ENCODE measurements around the gene BEGAIN.

Gene BEGAIN

DNA sequence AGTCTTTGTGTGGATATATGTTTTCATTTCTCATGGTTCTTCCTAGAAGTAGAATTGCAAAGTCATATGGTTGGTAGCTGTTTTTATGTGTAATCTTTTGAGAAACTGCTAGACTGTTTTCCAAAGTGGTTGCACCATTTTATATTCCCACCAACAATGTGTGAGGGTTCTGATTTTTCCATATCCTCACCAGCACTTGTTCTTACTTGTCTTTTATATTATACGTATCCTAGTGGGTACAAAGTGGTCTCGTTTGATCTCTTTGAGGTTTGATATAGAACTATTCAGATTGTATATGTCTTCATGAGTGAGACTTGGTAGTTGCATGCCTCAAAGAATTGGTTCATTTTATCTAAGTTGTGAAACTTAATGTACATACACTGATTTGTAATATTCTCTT is 91.3 kb downstream of the BEGAIN start:
- H3K4me2 ChIP-seq (ENCODE audit: low read length): no peak overlapping the region
- TF ChIP-seq, protein P1, sequence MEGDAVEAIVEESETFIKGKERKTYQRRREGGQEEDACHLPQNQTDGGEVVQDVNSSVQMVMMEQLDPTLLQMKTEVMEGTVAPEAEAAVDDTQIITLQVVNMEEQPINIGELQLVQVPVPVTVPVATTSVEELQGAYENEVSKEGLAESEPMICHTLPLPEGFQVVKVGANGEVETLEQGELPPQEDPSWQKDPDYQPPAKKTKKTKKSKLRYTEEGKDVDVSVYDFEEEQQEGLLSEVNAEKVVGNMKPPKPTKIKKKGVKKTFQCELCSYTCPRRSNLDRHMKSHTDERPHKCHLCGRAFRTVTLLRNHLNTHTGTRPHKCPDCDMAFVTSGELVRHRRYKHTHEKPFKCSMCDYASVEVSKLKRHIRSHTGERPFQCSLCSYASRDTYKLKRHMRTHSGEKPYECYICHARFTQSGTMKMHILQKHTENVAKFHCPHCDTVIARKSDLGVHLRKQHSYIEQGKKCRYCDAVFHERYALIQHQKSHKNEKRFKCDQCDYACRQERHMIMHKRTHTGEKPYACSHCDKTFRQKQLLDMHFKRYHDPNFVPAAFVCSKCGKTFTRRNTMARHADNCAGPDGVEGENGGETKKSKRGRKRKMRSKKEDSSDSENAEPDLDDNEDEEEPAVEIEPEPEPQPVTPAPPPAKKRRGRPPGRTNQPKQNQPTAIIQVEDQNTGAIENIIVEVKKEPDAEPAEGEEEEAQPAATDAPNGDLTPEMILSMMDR (IDR thresholded peaks at IDR 0.05; ENCODE audit: low read depth, low read length, poor library complexity, severe bottlenecking): no peak
- no peak for TF ChIP-seq EZH2phosphoT487 (IDR thresholded peaks at IDR 0.05; ENCODE audit: borderline replicate concordance, low read length)
- H3K36me3 ChIP-seq (ENCODE audit: control insufficient read depth, low read length): no peaks in the 10 kb centered on the region
- no peaks in the 10 kb centered on the region for H3F3A ChIP-seq (ENCODE audit: control insufficient read depth, insufficient read depth)
- no peaks in the 10 kb centered on the region for H3K9me3 ChIP-seq (ENCODE audit: control insufficient read depth, insufficient read depth, low read length)
- H3K27ac ChIP-seq (ENCODE audit: low read depth, low read length): no peak overlapping the region
- no peaks in the 10 kb centered on the region for H3K9me2 ChIP-seq (replicated peaks; ENCODE audit: control insufficient read depth, low read length)
- no peaks in the 10 kb centered on the region for H4K20me1 ChIP-seq (ENCODE audit: control insufficient read depth, insufficient read depth, low read depth, low read length)
- H3K4me1 ChIP-seq (ENCODE audit: control insufficient read depth, low read length): no peaks in the 10 kb centered on the region
- no peaks in the 10 kb centered on the region for H3K27me3 ChIP-seq (ENCODE audit: control insufficient read depth, low read length)
- H3K4me3 ChIP-seq (ENCODE audit: low read length): no peak overlapping the region
- no peaks in the 10 kb centered on the region for H3K79me2 ChIP-seq (ENCODE audit: control insufficient read depth, low read length)

DNA sequence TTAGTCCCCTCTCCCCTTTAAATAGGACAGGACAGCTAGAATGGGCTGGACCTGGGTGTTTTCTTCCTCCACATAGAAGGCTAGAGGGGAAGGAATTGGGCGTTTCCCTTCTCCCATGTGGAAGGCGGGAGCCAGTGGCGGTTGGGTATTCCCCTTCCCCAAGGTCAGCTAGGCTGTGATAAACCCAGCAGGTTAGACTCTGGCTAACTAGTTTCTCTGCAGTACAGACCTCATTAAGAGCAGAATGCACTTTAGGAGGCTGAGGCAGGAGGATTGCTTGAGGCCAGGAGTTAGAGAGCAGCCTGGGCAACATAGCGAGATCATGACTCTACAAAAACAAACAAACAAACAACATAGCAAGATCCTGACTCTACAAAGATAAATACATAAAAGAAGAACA is 92.6 kb downstream of the BEGAIN start:
- Histone ChIP-seq H3K36me3 (ENCODE audit: control insufficient read depth, low read length) (no peaks in the 10 kb centered on the region), H3K27ac (ENCODE audit: low read depth, low read length) (no peak overlapping the region), H3K9me3 (ENCODE audit: control insufficient read depth, insufficient read depth, low read length) (no peaks in the 10 kb centered on the region), H3F3A (ENCODE audit: control insufficient read depth, insufficient read depth) (no peaks in the 10 kb centered on the region), H4K20me1 (ENCODE audit: control insufficient read depth, insufficient read depth, low read depth, low read length) (no peaks in the 10 kb centered on the region), H3K4me2 (ENCODE audit: low read length) (no peak overlapping the region), H3K4me3 (ENCODE audit: low read length) (no peak overlapping the region), H3K79me2 (ENCODE audit: control insufficient read depth, low read length) (no peaks in the 10 kb centered on the region), H3K4me1 (ENCODE audit: control insufficient read depth, low read length) (no peaks in the 10 kb centered on the region), H3K27me3 (ENCODE audit: control insufficient read depth, low read length) (no peaks in the 10 kb centered on the region), H3K9me2 (replicated peaks; ENCODE audit: control insufficient read depth, low read length) (no peaks in the 10 kb centered on the region)
- TF ChIP-seq, protein P1 (IDR thresholded peaks at IDR 0.05; ENCODE audit: low read depth, low read length, poor library complexity, severe bottlenecking): no peak
- TF ChIP-seq EZH2phosphoT487 (IDR thresholded peaks at IDR 0.05; ENCODE audit: borderline replicate concordance, low read length): no peak

DNA sequence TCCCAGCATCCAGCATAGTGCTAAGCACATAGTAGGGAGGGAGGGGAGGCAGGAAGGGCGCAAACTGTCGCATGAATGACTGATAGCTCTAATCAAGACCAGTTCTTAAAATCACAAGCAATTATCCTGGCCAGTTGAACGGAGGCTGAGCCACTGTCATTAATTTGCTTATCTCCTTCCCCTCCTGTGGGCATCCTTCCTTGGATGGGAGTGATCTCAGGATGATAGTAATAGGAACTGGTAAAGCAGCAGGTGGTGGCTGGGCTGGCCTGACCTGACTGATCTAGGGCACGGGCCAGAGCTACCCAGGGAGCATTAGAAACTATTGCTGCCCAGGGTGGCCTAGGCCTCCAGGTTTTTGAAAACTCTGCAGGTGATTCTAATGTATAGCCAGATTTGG is 97.0 kb downstream of the BEGAIN start:
- no peaks in the 10 kb centered on the region for H3K4me1 ChIP-seq (ENCODE audit: control insufficient read depth, low read length)
- no peak overlapping the region for H3K4me2 ChIP-seq (ENCODE audit: low read length)
- TF ChIP-seq, protein P1 (IDR thresholded peaks at IDR 0.05; ENCODE audit: low read depth, low read length, poor library complexity, severe bottlenecking): no peak
- TF ChIP-seq EZH2phosphoT487 (IDR thresholded peaks at IDR 0.05; ENCODE audit: borderline replicate concordance, low read length): no peak
- no peaks in the 10 kb centered on the region for H4K20me1 ChIP-seq (ENCODE audit: control insufficient read depth, insufficient read depth, low read depth, low read length)
- no peak overlapping the region for H3K4me3 ChIP-seq (ENCODE audit: low read length)
- H3K9me3 ChIP-seq (ENCODE audit: control insufficient read depth, insufficient read depth, low read length): no peaks in the 10 kb centered on the region
- H3K27ac ChIP-seq (ENCODE audit: low read depth, low read length): no peak overlapping the region
- no peaks in the 10 kb centered on the region for H3K27me3 ChIP-seq (ENCODE audit: control insufficient read depth, low read length)
- H3K36me3 ChIP-seq (ENCODE audit: control insufficient read depth, low read length): no peaks in the 10 kb centered on the region
- H3K9me2 ChIP-seq (replicated peaks; ENCODE audit: control insufficient read depth, low read length): no peaks in the 10 kb centered on the region
- no peaks in the 10 kb centered on the region for H3K79me2 ChIP-seq (ENCODE audit: control insufficient read depth, low read length)
- H3F3A ChIP-seq (ENCODE audit: control insufficient read depth, insufficient read depth): no peaks in the 10 kb centered on the region

DNA sequence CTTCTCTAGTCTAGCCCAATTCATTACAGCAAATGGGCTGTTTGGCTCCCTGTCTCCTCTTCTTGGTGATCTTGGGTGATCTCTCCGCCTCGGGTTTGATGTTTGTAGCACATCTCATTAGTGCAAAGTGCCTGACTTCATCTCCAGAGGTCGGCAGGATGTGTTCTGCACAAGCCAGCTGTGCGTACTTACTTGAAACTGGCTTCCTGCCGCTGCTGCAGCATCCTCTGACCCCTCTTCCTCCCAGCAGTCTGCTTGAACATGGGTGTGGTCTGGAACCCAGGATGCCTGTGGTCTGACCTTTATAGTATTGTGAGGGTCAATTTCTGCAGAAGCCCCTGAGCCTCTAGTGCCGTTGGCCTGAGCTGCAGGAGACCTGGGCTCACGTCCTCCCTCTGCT is 99.2 kb downstream of the BEGAIN start:
- no peaks in the 10 kb centered on the region for H3F3A ChIP-seq (ENCODE audit: control insufficient read depth, insufficient read depth)
- H3K36me3 ChIP-seq (ENCODE audit: control insufficient read depth, low read length): no peaks in the 10 kb centered on the region
- H3K27ac ChIP-seq (ENCODE audit: low read depth, low read length): no peak overlapping the region
- no peaks in the 10 kb centered on the region for H3K9me2 ChIP-seq (replicated peaks; ENCODE audit: control insufficient read depth, low read length)
- H3K27me3 ChIP-seq (ENCODE audit: control insufficient read depth, low read length): no peaks in the 10 kb centered on the region
- no peaks in the 10 kb centered on the region for H3K4me1 ChIP-seq (ENCODE audit: control insufficient read depth, low read length)
- no peaks in the 10 kb centered on the region for H4K20me1 ChIP-seq (ENCODE audit: control insufficient read depth, insufficient read depth, low read depth, low read length)
- no peak overlapping the region for H3K4me3 ChIP-seq (ENCODE audit: low read length)
- TF ChIP-seq, protein P1 (IDR thresholded peaks at IDR 0.05; ENCODE audit: low read depth, low read length, poor library complexity, severe bottlenecking): no peak
- no peak for TF ChIP-seq EZH2phosphoT487 (IDR thresholded peaks at IDR 0.05; ENCODE audit: borderline replicate concordance, low read length)
- no peaks in the 10 kb centered on the region for H3K79me2 ChIP-seq (ENCODE audit: control insufficient read depth, low read length)
- no peaks in the 10 kb centered on the region for H3K9me3 ChIP-seq (ENCODE audit: control insufficient read depth, insufficient read depth, low read length)
- no peak overlapping the region for H3K4me2 ChIP-seq (ENCODE audit: low read length)

All from DOHH2 (cell line).